T1000 (cell line): ENCODE results near the gene CD53.

Source experiments
- DNase-seq: peaks from one replicate; lab custom pipeline; 2025; ENCODE audit warnings: mixed read lengths; lab: John Stamatoyannopoulos, UW

CD53 gene

GRCh38 chr1:110876748-110877341 is 3.9 kb downstream of the CD53 start:
- DNase-seq = no peak

- no peak for DNase-seq
These were observed 4.4 kb downstream of the CD53 start for GRCh38 chr1:110877364-110877763.

GRCh38 chr1:110877776-110878175 is 4.8 kb downstream of the CD53 start:
- DNase-seq = no peak

DNA sequence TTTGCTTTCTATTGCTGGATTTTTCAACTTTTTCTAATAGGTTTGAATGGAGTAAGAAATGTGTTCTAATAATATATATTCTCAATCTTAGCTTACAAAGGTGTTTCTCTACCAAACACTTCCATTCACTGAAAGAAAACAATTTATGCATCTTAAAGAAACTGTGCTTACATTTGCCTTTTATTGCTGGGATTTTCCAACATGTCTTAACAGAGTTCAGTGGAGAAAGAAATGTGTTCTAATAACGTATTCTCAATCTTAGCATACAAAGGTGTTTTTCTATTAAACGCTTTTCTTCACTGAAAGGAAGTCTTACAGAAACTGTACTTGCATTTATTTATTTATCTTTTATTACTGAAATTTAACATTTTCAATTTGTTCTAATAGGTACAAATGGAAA is 5.6 kb downstream of the CD53 start:
- no peak for DNase-seq

- DNase-seq = no peak
These were observed 6.0 kb downstream of the CD53 start for GRCh38 chr1:110878993-110879392.

DNA sequence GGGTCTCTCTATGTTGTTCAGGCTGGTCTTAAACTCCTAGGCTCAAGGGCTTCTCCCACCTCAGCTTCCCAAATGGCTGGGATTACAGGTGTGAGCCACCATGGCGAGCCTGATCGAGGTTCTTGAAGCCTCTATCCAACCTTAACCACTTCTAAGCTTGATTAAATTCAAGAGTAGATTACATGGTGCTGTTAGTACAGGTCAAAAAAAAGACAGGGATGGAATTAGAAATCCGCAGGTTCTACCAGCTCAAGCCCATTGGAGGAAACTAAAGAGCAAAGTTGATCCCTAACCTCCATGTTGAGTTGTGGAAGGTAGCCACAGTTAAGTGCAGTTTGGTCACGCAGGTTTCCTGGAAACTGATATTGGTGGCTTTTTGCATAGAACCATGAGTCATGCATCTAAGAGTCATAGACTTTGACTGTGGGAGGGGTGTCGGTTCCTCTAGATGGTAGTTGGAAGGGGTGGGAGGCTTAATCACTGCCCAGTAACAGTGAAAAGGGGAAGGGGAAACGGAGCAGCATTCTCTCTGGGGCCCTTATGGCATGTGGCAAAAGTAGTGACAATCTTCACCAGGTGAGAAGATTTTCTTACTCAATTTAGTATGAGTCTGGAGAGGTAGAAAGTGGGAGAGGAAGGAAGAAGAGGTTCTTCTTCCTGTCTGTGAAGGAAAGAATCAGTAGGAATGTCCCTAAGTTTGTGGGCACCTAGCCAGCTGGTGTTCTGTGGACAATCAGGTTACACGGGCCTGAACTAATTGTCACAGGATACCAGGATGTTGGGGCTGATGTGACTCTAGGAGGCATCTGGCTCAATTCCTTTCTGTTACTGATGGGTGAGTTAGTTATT is 7.0 kb downstream of the CD53 start:
- no peak for DNase-seq

- no peak for DNase-seq
These were observed 7.9 kb downstream of the CD53 start for GRCh38 chr1:110880708-110881374.

- DNase-seq = no peak
These were observed 15.1 kb downstream of the CD53 start for GRCh38 chr1:110888049-110888448.

GRCh38 chr1:110888641-110889040 is 15.7 kb downstream of the CD53 start:
- no peak for DNase-seq

DNA sequence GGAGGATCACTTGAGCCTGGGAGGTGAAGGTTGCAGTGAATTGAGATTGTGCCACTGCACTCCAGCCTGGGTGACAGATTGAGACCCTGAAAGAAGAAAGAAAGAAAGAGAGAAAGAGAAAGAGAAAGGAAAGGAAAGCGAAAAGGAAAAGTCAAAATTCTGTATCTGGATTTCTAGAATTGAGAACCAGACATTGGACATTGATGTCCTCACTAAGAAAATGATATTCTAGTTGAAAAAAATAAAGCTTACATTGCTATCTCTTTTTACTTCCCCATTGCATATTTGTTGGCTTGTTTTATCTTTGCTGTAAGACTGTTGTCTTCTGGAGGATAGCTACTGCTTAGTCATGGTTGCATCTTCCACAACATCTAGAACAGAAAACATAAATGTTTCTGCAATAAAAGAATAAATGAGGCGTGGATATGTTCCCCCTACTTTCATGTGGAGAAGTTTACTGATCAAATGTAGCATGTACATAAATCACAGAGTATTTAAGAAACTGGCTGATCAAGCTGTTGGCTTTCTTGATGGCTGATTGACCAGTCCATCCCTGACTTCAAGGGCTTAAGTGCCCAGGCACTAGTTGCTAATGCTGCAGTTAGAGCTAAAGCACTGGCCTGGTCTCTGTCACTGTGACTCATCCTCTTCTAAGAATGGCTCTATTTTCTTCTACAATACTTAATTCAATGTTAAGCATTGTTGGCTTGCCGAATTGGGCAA is 17.7 kb downstream of the CD53 start:
- no peak for DNase-seq

GRCh38 chr1:110893908-110894490 is 21.1 kb downstream of the CD53 start:
- no peak for DNase-seq

- DNase-seq = no peak
These were observed 23.1 kb downstream of the CD53 start for GRCh38 chr1:110896090-110896489.

DNA sequence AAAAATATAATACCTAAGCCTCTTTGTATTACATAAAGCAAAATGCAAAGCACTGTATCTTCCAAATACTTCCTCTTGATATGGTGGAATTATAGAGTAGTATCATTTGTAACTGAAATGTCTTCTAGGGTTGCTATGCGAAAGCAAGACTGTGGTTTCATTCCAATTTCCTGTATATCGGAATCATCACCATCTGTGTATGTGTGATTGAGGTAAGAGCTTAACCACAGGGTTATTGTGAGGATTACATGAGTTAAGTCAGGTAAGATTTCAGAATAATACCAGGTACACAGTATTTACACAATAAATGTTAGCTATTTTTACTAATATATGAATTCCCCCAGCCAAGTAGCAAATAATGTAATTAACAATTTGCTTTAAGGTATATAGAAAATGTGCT is 24.7 kb downstream of the CD53 start:
- DNase-seq = no peak

GRCh38 chr1:110898734-110899457 is 25.9 kb downstream of the CD53 start:
- DNase-seq = no peak

- DNase-seq = no peak
These were observed 26.5 kb downstream of the CD53 start for GRCh38 chr1:110899458-110899843.

GRCh38 chr1:110902820-110903463 is 30.0 kb downstream of the CD53 start:
- DNase-seq = no peak

DNA sequence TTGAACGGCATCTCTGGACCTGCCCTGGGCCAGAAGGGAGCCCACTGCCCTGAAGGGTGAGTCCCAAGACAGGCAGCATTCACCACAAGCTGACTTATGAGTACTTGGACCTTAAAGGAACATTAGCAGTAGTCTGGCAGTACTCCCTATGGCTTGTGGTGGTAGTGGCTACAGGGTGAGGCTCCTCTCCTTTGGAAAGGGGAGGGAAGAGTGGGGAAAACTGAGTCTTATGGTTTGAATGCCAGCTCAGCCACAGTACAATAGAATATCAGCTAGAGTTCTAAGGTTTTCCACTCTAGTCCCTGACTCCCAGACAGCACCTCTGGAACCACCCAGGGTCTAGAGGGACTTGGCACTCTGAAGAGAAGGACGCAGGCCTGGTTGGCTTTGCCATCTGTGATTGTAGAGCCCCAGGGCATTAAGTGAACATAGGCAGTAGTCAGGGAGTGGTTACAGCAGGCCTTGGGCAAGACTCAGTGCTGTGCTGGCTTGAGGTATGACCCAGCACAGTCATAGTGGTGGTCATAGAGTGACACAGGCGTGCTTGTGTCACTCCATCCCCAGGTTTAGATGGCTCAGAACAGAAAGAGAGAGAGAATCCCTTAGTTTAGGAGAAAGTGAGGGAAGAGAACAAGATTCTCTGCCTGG is 31.0 kb downstream of the CD53 start:
- no peak for DNase-seq

DNA sequence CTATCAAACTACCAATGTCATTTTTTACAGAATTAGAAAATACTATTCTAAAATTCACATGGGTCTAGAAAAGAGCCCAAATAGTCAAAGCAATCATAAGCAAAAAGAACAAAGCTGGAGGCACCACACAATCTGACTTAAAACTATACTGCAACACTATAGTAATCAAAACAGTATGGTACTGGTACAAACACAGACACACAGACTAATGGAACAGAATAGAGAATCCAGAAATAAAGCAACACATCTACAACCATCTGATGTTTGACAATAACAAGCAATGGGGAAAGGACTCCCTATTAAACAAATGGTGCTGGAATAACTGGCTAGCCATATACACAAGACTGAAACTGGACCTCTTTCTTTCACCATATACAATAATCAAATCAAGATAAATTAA is 39.8 kb downstream of the CD53 start:
- DNase-seq = no peak

DNA sequence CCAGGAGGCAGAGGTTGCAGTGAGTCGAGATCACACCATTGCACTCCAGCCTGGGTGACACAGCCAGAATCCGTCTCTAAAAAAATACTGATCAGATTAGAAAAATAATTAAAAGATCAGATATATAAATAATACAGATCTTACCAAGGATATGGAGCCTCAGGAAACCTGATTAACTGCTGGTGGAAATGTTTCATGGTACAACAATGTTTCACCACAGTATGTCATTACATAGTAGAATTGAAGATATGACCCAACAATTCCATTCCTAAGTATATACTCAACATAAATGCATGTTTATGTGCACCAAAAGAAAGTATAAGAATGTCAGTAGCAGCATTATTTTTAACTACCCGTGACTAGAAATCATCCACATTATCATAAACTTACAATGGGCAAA is 41.7 kb downstream of the CD53 start:
- no peak for DNase-seq

DNA sequence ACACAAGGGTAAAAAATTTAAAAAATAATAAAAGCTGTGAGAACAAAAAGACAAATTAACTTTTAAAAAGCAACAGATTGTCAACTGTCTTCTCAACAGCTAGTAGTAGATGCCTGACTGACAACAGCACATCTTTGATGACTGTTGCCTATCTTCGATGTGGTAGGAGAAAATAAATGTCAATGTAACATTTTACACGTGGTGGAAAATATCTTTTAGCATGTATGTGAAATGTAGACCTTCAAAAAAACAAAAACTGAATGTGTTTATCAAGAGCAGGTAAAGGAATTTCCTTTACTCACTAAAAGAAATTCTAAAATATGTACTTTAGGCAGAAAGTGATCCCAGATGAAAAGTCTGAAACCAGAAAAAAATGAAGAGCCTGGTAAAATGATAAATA is 42.9 kb downstream of the CD53 start:
- no peak for DNase-seq
